GM19395 (cell line): Measurements from ENCODE around the gene APLN.

Source experiments
- ATAC-seq: cut with Tn5 transposase; IDR thresholded peaks from one replicate; pipeline ENCODE4 v1.9.1; 2021; ENCODE audit warnings: mild to moderate bottlenecking, moderate library complexity; ENCODE audit not compliant: unreplicated experiment

APLN gene

DNA sequence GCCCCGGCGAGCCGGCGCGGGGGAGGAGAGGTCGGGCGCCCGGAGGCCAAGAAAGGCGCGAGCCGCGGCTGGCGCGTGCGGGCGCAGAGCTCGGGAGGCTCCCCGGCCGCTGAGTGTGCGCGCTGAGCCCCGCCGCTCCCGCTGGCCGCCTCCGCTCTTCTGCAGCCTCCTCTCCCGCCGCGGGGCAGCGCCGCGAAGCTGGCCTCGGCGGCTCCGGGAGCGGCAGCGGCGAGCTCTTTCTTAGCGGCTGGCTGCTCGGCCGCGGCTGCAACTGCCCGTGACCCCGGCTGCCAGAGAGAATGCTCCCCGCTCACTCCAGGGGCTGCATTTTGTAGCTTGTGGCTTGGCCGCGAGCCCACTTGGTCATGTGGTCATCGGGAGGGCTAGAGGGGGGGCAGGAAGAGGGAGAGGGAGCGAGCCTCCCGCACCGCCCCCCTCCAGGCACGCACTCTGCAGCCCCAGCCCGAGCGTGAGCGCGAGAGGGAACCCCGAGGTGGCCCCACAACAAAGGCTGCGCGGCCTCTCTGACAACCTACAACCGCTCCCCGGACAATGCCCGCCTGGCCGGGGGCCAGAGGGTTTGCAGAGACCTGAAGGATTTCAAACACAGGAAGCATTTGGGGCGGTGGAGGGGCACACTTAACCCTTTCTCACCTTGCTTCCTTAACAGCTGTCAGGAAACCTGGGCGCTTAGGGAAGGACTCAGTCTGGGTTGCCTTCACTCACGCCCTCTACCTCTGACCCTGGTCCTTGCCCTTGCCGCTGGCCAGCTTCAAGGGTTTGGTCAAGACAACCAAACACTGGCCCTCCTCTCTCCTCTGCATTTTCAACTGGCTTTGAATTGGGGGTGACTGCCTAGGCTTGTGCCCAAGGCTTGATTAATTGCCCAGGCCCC lies at the start of gene APLN:
TSS of gene APLN (minus strand) at position 305 of the 895 bp plus-strand sequence. CDS start 326 bp downstream, outside the sequence.
- peak; percentile 43 for ATAC-seq

GRCh38 chrX:129704491-129704890 lies 49.7 kb upstream of the APLN start:
- no peak for ATAC-seq

GRCh38 chrX:129701624-129702069 lies 46.9 kb upstream of the APLN start:
- ATAC-seq = no peak

- no peak for ATAC-seq
Measured at GRCh38 chrX:129700536-129700935, 45.8 kb upstream of the APLN start.

DNA sequence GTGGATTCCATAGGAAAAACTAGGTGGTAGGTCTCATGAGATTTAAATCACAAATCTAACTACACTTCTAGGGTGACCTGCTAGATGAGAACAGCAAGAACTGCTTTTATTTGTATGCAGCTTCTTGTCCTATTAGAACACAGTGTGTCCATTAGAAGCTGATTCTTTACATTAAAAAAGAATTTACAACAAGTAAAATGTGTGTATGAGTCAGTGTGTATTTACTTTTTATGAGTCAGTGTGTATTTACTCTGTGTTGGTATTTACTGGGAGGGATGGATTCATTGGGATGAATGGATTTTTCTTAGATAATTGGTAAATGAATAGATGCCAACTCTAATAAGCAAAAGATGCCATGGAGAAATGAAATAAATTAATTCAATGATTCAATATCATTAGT lies 43.4 kb upstream of the APLN start:
- ATAC-seq = no peak

DNA sequence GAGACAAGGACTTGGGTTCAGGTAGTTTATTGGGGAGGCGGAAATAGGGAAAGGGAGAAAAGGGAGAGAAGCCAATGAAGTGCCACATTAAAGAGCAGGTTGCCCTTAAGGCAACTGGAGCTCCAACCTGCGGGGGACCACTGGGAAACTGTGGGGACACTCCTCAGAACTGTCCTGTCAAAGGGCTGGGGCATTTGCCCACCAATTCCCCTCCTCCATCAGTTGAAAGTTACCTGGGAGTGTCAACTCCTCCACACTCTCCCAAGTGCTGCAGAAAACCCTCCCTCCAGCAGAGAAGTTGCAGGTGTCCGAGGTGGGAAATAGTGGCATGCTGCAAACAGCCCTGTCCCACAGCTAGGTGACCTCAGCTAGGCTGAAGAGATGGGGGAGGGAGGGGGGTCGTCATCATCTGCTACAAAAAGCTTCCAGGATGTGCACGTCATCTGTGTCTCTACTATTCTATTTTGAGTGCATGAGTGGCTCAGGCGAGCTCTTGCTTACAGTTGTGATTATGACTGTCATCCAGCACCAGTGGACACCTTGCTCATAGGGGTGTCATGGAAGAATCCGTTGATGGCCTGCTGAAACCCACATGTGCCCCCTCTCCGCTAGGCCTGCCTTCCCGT lies 42.6 kb upstream of the APLN start:
- ATAC-seq = no peak

GRCh38 chrX:129696463-129697155 lies 41.9 kb upstream of the APLN start:
- no peak for ATAC-seq

GRCh38 chrX:129695937-129696336 lies 41.2 kb upstream of the APLN start:
- no peak for ATAC-seq

GRCh38 chrX:129695535-129695934 lies 40.8 kb upstream of the APLN start:
- no peak for ATAC-seq

GRCh38 chrX:129694805-129695204 lies 40.0 kb upstream of the APLN start:
- no peak for ATAC-seq

- no peak for ATAC-seq
Measured at GRCh38 chrX:129693354-129693753, 38.6 kb upstream of the APLN start.

DNA sequence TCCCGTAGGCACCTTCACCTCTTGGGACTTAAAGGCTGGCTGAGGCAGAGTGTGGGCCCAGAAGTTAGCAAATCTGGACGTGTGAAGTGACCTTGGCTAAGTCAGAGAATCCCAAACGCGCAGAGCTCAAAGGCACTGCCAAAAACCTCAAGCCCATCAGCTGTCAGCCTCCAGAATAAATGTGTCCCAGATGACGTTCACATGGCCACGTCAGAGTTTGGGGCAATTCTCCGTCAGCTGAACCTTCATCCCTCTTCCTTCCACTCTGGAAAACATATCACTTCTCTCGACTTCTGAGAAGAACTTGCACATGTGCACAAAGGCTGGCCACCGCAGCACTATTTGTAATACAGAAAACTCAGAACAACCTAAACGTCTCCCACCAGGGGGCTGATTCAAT lies 35.7 kb upstream of the APLN start:
- no peak for ATAC-seq

DNA sequence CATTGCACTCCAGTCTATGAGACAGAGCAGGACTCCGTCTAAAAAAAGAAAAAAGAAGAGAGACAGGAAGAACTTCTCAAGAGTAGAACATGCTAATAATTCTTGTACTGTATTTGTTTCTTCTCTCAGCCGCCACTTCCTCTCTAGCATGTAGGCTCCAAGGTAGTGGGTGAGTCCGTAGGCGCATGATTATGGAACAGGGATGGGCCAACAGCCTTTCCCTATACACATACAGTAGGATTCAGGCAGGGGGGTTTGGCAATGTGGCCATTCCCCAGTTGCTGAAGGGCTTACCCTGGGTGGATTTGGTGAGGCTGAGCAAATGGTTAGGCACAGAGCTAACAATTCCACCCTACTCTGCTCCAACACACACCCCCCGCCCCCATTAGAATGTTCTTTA lies 35.0 kb upstream of the APLN start:
- ATAC-seq = no peak

DNA sequence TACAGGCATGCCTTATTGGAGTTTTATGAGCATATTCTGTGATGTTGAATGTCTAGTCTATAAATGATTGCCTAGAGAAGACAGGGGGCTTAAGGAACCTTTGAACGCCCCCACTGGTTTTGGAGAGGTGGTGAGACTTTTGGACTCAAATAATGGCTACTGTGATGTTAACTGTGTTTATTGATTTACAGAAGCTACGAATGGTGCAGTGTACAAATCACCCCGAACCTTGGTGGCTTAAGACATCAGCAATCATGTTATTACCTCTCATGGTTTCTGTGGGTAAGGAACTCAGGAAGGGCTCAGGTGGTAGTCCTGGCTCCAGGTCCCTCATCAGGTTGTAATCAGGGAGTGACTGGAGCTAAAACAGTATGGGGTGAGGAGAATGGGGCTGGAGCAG lies 33.3 kb upstream of the APLN start:
- ATAC-seq = no peak

DNA sequence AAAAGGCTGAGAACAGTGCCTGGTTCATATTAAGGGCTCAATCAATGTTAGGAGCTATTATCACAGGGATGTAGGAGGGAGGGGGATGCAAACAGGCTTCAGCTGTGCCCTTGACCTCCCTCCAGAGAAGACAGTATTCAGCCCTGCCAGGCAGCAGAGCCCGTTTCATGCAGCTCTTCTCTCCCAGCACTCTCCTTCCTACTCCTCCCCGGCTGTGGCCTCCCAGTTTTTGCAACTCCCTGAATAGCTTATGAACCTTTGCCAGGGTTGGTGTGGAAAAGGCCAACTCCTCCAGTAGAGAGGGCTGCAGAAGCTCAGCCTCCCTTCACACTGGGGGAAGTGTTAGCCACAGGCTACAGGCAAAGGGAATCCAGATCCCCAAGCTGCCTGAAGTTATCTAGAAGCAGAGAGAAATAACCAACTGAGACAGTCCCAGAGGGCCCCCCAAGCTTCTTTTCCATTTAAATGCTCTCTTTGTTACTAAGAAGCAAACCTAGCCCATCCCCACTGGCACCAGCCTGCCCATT lies 31.7 kb upstream of the APLN start:
- no peak for ATAC-seq

- ATAC-seq = no peak
Measured at GRCh38 chrX:129682979-129683378, 28.2 kb upstream of the APLN start.

- no peak for ATAC-seq
Measured at GRCh38 chrX:129679901-129680300, 25.1 kb upstream of the APLN start.

DNA sequence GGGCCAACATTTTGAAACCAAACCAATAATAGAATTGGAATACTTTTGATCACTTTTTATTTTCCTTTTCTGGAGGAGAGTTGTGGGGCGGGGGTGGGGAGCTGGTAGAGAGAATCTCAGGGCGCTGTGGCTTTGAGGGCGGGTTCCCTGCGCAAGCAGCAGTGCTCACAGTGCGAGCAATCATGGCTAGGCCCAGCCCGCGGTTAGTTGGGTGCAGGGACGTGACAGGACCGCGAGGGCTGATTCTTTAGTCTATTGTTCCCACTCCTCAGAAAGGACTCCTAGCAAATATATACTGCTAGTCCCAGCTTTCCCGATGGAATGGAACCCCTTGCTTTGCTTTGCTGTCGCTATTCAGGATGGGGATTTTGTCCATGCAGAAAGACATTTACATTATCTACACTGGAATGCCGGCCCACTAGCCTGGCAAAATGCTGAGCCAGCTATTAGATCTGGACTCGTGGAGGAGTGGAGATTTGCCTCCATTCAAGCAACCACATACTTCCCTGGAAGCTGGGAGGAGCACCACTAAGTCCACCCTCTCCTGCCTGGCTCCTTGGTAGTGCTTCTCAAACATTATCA lies 23.9 kb upstream of the APLN start:
- peak; percentile 43 for ATAC-seq

GRCh38 chrX:129667412-129667811 lies 12.7 kb upstream of the APLN start:
- no peak for ATAC-seq

- ATAC-seq = no peak
Measured at GRCh38 chrX:129665916-129666644, 11.3 kb upstream of the APLN start.
